ENCODE measurements around the gene CBLC. TPM values are rescaled to one million over a fixed set of nuclear protein-coding genes. Genes with fewer than 3 reads are reported as not detected.

The CBLC gene
- total RNA-seq, 1 experiment from 2014 or later = 20.5 TPM

- TF ChIP-seq MYBL2 (CRISPR knock-in tag; IDR thresholded peaks at IDR 0.05) (no peak), GRHL2 (CRISPR knock-in tag; IDR thresholded peaks at IDR 0.05; ENCODE audit: insufficient replicate concordance, severe bottlenecking) (no peak), ZBTB21 (CRISPR knock-in tag; IDR thresholded peaks at IDR 0.05; ENCODE audit: borderline replicate concordance) (no peak), NFE2L1 (CRISPR knock-in tag; IDR thresholded peaks at IDR 0.05) (no peak), ZNF121 (CRISPR knock-in tag; IDR thresholded peaks at IDR 0.05) (no peak)
- ChIA-PET POLR2A (no interaction called here), CTCF (interaction anchor here (0.7 to 9.8 kb wide), 7 partner anchors 11 to 83 kb away, joined by 3 to 548 read pairs (median 4); no protein-coding TSS in a partner anchor)
- H3K27ac Mint-ChIP-seq = no peak overlapping the region
- DNase-seq (ENCODE audit: low spot score) (no peak), ATAC-seq (no peak)
- peaks cover 12% of the 10 kb centered on the region for H3K9me3 Mint-ChIP-seq
- H3K36me3 Mint-ChIP-seq = peaks cover 4% of the 10 kb centered on the region; the same call in 1 of the 2 replicates
- H3K4me3 Mint-ChIP-seq = no peak overlapping the region
- H3K4me1 Mint-ChIP-seq = peaks cover 11% of the 10 kb centered on the region
- peaks cover 32% of the 10 kb centered on the region for H3K27me3 Mint-ChIP-seq (ENCODE audit: low read depth)
These were observed 4.7 kb upstream of the CBLC start for GRCh38 chr19:44772959-44773358.

DNA sequence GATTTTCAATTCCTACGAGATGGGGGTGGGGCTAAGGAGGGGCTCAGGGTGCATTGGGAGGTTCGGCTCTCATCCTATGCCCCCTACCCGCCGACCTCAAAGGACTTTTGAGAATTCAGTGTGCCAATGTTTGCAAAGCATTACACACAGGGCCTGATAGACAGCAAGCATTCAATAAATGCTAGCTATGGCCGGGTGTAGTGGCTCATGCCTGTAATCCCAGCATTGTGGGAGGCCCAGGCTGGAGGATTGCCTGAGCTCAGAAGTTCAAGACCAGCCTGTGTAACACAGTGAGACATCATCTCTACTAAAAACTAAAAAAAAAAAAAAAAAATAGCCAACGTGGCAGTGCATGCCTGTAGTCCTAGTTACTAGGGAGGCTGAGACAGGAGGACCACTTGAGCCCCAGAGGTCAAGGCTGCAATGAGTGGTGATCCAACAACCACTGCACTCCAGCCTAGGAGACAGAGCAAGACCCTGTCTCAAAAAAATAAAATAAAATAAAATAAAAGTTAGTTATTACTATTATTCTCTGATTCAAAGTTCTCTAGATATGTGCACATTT, 1.9 kb upstream of the CBLC start:
- peaks cover 17% of the 10 kb centered on the region for H3K27me3 Mint-ChIP-seq (ENCODE audit: low read depth)
- CTCF ChIA-PET = interaction anchor here (0.6 to 9.8 kb wide), 5 partner anchors 9 to 119 kb away, joined by 3 to 548 read pairs (median 6); no protein-coding TSS in a partner anchor

More for the DNA sequence above, 1.9 kb upstream of the CBLC start:
- Mint-ChIP-seq H3K4me1 (peaks cover 10% of the 10 kb centered on the region), H3K27ac (no peak overlapping the region), H3K4me3 (no peak overlapping the region), H3K36me3 (no peaks in the 10 kb centered on the region), H3K9me3 (no peaks in the 10 kb centered on the region)
- POLR2A ChIA-PET = interaction anchor here (0.7 to 1.6 kb wide), 2 partner anchors 18 to 182 kb away, joined by 6 read pairs; no protein-coding TSS in a partner anchor
- DNase-seq (ENCODE audit: low spot score) = no peak
- no peak for ATAC-seq
- no peak for TF ChIP-seq ZNF281 (CRISPR knock-in tag; IDR thresholded peaks at IDR 0.05)
- no peak for TF ChIP-seq SOX15 (CRISPR knock-in tag; IDR thresholded peaks at IDR 0.05)
- TF ChIP-seq TEAD4 (CRISPR knock-in tag; IDR thresholded peaks at IDR 0.05) = no peak
- no peak for TF ChIP-seq SMAD4 (CRISPR knock-in tag; IDR thresholded peaks at IDR 0.05)
- no peak for TF ChIP-seq PRDM15 (CRISPR knock-in tag; IDR thresholded peaks at IDR 0.05)
- TF ChIP-seq ETV6 (CRISPR knock-in tag; IDR thresholded peaks at IDR 0.05) = no peak
